ENCODE data around the gene KRT8. TPM values are rescaled to one million over a fixed set of nuclear protein-coding genes. Genes with fewer than 3 reads are reported as not detected.
A peak's percentile ranks its signal among the peaks of the same experiment; 100 is the strongest.

KRT8 gene
- total RNA-seq, 1 donor from 2014 or later, result 2,570 TPM

DNA sequence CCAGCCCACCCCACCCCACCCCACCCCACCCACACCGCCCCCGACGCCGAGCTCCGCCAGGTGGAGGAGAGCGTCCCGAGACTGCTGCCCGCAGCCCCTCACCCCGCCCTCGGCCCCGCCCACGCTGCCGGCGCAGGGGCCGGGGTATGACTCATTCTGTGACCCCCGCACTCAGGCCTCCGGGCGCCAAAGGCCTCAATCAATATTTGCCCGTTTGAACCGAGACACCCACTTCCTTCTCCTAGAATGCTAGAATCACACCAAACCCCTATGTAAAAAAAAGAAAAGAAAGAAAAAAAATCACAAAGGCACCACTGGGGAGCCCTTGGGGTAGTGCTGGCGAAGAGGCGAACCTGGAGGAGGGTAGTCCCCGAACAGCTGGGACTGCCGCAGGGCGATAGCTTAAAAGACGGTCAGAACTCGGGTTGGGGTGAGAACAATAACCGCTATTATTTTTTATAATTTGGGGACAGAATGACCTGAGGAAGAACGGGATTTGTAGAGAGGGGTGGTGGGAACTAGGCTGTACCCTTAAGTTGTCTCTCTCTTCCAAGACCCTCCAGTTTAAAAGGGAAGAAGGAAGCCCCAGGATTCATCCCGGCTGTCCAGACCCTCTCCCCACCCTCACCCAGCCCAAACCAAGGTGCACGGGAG, 894 bp downstream of the KRT8 start:
- no peaks in the 10 kb centered on the region for H4K20me1 ChIP-seq (ENCODE audit: insufficient read depth, low read length)
- peaks cover 32% of the 10 kb centered on the region for H3K4me1 ChIP-seq (ENCODE audit: insufficient read depth, low read length)
- H3K4me3 ChIP-seq (ENCODE audit: insufficient read depth, low read depth, low read length), result no peak overlapping the region
- H3K4me3 Mint-ChIP-seq (ENCODE audit: unreplicated experiment), result peak overlapping the region; percentile 99
- peaks cover 52% of the 10 kb centered on the region for H3K4me1 Mint-ChIP-seq (ENCODE audit: low read depth, unreplicated experiment)
- peak overlapping the region; percentile 23 for H2AFZ ChIP-seq (ENCODE audit: low read depth, low read length)
- peaks cover 3% of the 10 kb centered on the region for H3K9me3 Mint-ChIP-seq (ENCODE audit: unreplicated experiment)
- H3K36me3 Mint-ChIP-seq (ENCODE audit: low read depth, unreplicated experiment), result peaks cover 27% of the 10 kb centered on the region
- H3K9me3 ChIP-seq (ENCODE audit: insufficient read depth, low read depth, low read length), result no peaks in the 10 kb centered on the region
- DNase-seq (ENCODE audit: low read depth), result peak; percentile 39
- no peaks in the 10 kb centered on the region for H3K36me3 ChIP-seq (ENCODE audit: insufficient read depth, low read length)
- H3K27me3 Mint-ChIP-seq (ENCODE audit: low read depth, unreplicated experiment), result no peaks in the 10 kb centered on the region
- peak overlapping the region; percentile 42 for H3K9ac ChIP-seq (ENCODE audit: low read length)
- no peak for TF ChIP-seq EZH2 (IDR thresholded peaks at IDR 0.05; ENCODE audit: insufficient read depth, low read length)
- TF ChIP-seq, protein P1, sequence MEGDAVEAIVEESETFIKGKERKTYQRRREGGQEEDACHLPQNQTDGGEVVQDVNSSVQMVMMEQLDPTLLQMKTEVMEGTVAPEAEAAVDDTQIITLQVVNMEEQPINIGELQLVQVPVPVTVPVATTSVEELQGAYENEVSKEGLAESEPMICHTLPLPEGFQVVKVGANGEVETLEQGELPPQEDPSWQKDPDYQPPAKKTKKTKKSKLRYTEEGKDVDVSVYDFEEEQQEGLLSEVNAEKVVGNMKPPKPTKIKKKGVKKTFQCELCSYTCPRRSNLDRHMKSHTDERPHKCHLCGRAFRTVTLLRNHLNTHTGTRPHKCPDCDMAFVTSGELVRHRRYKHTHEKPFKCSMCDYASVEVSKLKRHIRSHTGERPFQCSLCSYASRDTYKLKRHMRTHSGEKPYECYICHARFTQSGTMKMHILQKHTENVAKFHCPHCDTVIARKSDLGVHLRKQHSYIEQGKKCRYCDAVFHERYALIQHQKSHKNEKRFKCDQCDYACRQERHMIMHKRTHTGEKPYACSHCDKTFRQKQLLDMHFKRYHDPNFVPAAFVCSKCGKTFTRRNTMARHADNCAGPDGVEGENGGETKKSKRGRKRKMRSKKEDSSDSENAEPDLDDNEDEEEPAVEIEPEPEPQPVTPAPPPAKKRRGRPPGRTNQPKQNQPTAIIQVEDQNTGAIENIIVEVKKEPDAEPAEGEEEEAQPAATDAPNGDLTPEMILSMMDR (IDR thresholded peaks at IDR 0.05; ENCODE audit: insufficient read depth, low read depth, low read length), result no peak
- H3K27me3 ChIP-seq (ENCODE audit: insufficient read depth, low read length), result no peaks in the 10 kb centered on the region
- no peaks in the 10 kb centered on the region for H3K79me2 ChIP-seq (ENCODE audit: insufficient read depth, low read length)
- FAIRE-seq, result no peak
- peak overlapping the region; percentile 54 for H3K27ac ChIP-seq (ENCODE audit: low read depth, low read length)
- peak overlapping the region; percentile 87 for H3K4me2 ChIP-seq (ENCODE audit: low read length)
- H3K27ac Mint-ChIP-seq (ENCODE audit: unreplicated experiment), result peak overlapping the region; percentile 98

DNA sequence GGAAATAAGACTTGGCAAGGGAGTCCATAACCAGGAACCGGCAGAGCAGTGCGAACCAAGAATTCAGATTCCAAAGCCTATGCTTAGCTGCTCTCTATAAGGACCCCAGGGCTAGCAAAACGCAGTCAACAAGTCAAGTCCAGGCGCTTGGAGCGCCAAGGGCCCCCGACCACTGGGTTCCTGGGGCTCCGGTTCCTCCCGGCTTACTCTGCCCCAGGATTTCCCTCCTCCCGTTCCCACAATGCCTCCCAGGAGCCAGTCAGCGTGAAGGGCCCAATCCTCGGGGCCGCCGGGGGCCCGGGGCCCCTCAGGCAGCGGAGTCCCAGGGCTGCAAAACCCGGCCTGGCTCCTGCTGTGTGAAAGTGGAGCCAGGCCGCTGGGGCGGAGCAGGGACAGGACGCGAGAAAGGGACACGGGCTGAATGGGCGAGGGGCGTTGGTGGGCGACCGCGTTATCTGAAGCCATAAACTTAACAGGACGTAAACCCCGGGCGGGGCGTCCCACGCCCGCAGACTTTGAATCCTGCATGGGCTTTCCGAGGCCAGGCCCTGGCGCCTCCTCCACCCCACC, 1.5 kb downstream of the KRT8 start:
- H3K9me3 Mint-ChIP-seq (ENCODE audit: unreplicated experiment), result peaks cover 3% of the 10 kb centered on the region
- Histone ChIP-seq H2AFZ (ENCODE audit: low read depth, low read length) (peak overlapping the region; percentile 77), H3K27me3 (ENCODE audit: insufficient read depth, low read length) (no peaks in the 10 kb centered on the region), H3K9me3 (ENCODE audit: insufficient read depth, low read depth, low read length) (no peaks in the 10 kb centered on the region), H4K20me1 (ENCODE audit: insufficient read depth, low read length) (no peaks in the 10 kb centered on the region), H3K27ac (ENCODE audit: low read depth, low read length) (peak overlapping the region; percentile 54), H3K4me2 (ENCODE audit: low read length) (peak overlapping the region; percentile 87), H3K4me3 (ENCODE audit: insufficient read depth, low read depth, low read length) (peak overlapping the region; percentile 54), H3K9ac (ENCODE audit: low read length) (peak overlapping the region; percentile 75), H3K4me1 (ENCODE audit: insufficient read depth, low read length) (peaks cover 28% of the 10 kb centered on the region), H3K79me2 (ENCODE audit: insufficient read depth, low read length) (no peaks in the 10 kb centered on the region), H3K36me3 (ENCODE audit: insufficient read depth, low read length) (no peaks in the 10 kb centered on the region)
- FAIRE-seq (no peak), DNase-seq (ENCODE audit: low read depth) (peak; percentile 75)
- H3K4me3 Mint-ChIP-seq (ENCODE audit: unreplicated experiment), result peak overlapping the region; percentile 89
- H3K4me1 Mint-ChIP-seq (ENCODE audit: low read depth, unreplicated experiment), result peaks cover 49% of the 10 kb centered on the region
- H3K27me3 Mint-ChIP-seq (ENCODE audit: low read depth, unreplicated experiment), result no peaks in the 10 kb centered on the region
- TF ChIP-seq EZH2 (IDR thresholded peaks at IDR 0.05; ENCODE audit: insufficient read depth, low read length), result no peak
- TF ChIP-seq, protein P1 (IDR thresholded peaks at IDR 0.05; ENCODE audit: insufficient read depth, low read depth, low read length), result no peak
- peak overlapping the region; percentile 58 for H3K27ac Mint-ChIP-seq (ENCODE audit: unreplicated experiment)
- peaks cover 27% of the 10 kb centered on the region for H3K36me3 Mint-ChIP-seq (ENCODE audit: low read depth, unreplicated experiment)
